Measurements from ENCODE around the gene HLA-DQB2.

The HLA-DQB2 gene

DNA sequence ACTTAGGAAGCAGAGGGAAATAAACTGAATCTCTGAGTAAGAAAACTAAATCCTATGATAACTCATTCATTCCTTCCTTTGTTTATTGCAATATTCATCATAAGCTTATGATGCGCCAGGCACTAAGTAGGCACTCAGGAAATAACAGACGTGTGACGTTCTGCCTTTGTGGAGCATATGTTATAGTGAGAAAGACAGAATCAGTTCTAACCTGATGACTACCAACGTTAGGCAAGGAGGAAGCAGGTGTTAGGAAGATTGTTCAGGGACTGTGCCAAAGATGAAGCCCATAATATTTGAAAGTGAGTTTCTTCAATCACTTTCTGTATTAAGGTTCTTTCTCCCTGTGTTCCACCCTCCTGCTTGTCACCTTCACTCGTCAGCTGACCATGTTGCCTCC is 18.6 kb downstream of the HLA-DQB2 start:
- no peak for DNase-seq

GRCh38 chr6:32742374-32742773 is 21.0 kb downstream of the HLA-DQB2 start:
- no peak for DNase-seq

DNA sequence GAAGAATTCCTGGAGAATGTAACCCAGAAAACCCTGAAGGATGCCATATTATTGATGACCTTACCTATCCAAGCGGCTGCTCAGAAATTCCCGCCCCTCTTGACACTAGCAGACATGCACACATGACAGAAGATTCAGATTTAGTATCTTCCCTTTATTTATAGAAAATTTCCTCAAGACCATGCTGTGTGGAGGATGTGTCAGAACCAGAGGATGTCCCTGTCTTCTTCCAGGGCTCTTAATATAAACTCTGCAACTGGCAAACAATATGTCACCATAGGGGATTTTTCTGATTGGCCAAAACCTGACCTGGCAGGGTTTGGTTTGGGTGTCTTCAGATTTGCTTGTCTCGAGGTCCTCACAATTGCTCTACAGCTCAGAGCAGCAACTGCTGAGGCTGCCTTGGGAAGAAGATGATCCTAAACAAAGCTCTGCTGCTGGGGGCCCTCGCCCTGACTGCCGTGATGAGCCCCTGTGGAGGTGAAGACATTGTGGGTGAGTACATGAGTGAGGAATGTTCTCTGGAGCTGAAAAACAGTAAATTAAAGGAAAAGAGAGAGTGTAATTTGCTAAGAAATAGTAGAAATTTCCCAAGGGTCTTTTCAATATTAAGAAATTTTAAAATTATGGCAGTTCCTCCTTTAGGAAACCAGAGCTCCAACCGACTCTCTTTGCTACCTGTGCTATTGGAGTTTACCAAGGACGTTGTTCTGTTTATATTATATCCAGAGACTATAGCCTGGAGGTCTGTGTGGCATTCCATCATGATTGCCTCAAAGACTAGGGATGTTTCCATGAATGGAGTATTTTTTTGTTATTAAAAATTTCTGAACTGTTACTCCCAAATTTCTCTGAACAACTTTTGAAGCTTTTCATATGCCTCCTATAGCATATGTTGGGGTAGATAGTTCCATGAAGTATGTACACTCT is 22.0 kb downstream of the HLA-DQB2 start, which contains the start of gene HLA-DQA2:
TSS of gene HLA-DQA2 (plus strand) at position 361 of the 930 bp plus-strand sequence. CDS start at position 414, 53 bp downstream.
- DNase-seq, result no peak

DNA sequence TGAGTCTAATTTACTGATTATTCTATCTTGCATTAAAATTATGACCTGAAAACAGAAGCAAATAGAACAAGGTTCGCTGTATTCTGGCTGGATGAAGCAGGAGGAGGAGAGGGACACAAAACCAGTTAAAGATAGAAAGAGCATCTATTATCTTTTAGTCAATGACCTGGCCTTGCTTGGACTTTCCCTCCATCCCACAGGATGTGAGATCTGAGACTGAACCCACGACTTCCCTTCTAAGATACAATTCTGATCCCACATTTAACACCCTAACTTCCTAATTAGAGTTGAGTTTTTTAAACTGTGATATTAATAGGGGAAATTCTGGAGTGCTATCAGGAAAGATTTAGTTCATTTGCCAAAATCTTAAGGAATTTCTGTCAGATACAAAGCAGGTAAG is 25.2 kb downstream of the HLA-DQB2 start:
- DNase-seq, result no peak

GRCh38 chr6:32718879-32719278 is 44.5 kb downstream of the HLA-DQB2 start:
- DNase-seq, result no peak

- no peak for DNase-seq
Measured at GRCh38 chr6:32716396-32716795, 46.9 kb downstream of the HLA-DQB2 start.

DNA sequence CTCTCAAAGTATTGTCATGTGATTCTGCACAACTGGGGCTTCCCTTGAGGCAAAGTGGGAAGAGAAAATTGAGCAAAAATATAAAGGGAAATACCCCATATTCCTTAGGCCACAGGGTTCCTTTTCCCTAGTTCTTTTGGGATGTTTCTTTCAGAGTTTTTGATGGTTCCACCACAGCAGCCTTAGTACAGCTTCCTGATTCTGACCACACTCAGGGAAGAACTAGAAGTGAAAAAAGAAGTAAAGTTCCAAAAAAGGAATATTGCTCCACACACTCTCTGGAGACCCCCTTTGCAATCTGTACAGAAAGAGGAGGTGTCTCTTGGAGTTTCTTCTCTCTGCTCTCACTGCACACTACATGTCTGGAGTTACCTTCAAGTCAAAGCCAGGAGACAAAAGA is 50.1 kb downstream of the HLA-DQB2 start:
- no peak for DNase-seq

- DNase-seq, result no peak
Measured at GRCh38 chr6:32709625-32710024, 53.7 kb downstream of the HLA-DQB2 start.
